Femur (tissue), 1 donor: ENCODE measurements around the gene TAF4.
"Not testable (repeated sequence)": the region's sequence is repeated elsewhere in the genome, so short reads cannot be mapped to it uniquely, and the experiment has no call there.

Experiments used
- DNase-seq: peaks from one replicate; pipeline ENCODE4 v3.0.0-alpha.2; 2017

Gene TAF4

DNA sequence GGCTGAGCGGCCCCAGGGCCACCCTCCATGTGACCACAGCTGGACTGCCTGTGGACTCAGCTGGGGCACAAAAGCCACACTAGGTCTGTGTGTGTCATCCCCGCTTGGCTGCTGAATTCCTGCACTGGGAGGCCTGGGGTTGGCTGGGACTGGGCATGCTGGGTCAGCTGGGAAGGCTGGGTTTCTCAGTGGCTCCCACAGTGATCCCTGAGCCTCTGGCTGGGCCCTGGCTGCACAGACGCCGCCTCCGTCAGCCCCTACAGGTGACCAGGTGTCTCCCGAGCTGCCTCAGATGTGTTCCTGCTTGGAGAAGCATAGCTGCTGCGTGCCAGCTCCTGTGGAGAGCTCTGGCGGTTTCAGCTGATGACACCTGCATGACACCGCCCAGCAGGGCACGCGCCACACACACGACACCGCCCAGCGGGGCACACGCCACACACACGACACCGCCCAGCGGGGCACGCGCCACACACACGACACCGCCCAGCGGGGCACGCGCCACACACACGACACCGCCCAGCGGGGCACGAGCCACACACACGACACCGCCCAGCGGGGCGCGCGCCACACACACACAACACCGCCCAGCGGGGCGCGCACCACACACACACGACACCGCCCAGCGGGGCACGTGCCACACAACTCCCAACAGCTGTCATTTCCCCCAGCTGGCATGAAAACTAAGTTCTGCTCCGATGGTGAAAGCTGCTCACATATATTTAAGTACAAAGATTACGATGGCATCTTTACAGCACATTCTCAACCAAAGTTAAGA lies 88.8 kb downstream of the TAF4 start:
- DNase-seq, result no peak

DNA sequence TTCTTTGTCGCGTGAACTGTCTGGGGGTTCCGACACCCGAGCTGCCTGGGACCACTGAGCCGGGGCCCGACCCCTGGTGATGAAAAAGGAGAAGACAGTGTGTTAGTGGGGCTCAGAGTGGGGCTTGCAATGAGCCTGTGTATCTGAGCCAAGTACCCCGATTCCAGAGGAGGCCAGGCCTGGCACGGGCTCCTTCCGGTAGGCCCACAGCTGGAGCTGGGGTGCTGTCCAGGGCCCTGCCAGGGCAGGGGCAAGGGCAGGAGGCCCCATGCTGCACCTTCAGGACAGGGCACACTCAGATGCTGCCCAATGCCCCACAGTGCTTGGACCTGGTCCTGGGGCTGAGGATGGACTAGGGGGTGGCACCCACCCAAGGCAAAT lies 89.4 kb downstream of the TAF4 start:
- no peak for DNase-seq

DNA sequence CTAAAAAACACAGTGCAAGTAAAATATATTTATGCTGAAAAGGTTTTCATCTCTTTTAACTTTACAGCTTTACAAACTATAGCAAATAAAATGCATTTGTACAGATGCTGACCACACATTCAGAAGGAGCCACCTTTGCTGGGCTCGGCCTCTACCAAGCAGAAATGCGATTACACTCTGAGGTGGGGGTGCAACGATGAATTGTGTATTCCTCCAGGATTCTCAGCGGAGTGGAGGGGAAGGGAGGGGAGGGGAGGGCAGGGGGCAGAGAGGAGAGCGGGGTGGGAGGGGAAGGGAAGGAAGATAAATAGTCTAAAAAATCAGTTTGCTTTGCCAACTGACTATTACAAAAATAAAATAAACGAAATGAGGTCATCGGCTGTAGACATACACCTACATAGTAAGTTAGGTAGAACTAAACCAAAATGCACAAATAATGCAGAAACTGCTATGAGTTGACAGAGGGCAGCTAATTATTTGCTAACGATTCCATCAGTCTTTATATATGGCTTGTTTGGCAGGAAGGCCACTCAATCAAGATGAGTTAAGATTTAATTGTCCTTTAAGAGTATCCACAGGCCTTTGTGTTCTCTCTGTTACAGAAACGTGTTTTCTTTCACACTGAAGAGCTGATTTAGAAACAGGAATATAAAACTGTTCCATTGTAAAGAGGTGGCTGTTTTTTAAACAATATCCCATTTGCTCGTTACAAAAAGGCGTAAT lies 90.1 kb downstream of the TAF4 start:
- no peak for DNase-seq

DNA sequence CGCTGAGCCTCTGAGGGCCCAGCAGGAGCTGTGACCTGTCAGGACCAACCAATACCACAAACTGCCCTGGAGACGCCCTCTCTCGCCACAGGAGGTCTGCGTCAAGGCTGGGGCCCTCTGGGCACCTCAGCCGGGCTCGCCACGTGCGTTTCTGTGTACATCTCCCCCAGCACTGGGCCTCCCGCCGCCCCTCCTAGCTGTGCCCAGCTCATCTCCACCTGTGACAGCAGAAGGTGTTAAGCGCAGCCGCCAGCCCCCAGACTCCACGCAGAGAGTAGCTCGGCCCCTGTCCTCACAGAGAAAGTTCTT lies 91.4 kb downstream of the TAF4 start:
- DNase-seq, result no peak

- DNase-seq, result no peak
These were observed 91.9 kb downstream of the TAF4 start for GRCh38 chr20:61973515-61974356.

DNA sequence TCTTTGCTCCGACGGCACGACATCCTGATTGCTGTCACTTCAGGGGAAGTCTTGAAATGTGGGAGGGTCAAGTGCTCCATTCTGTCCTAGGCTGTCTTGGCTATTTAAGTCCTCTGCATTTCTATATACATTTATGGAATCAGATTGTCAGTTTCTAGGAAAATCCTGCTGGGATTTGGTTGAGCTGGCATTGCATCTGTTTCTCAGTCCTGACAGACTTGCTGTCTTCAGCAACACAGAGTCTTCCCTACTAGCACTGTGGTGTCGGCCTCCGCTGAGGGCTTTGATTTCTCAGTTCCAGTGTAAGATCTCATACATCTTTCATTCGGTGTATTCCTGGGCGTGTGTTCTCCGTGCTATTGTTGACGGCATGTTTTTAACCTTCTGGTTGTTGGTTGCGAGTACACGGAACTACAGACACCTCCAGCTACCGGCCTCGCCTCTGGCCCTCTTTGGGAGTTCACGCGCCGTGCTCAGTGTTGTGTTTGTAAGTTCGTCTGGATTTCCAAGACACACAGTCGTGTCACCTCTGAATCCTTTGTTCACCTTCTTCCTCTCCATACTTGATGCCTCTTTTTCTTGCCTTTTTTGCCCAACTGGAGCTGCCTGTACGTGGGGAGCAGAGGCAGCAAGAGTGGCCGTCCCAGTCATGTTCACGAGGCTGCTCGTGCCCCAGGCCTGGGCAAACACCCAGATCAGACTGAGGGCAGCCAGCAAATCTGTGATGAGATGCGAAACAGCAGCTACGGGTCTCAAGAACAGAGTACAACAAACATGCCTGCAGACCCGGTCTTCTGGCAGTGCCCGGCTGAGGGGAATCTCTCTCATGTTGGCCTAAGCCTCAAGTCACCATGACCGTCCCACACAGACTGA lies 92.8 kb downstream of the TAF4 start:
- no peak for DNase-seq

DNA sequence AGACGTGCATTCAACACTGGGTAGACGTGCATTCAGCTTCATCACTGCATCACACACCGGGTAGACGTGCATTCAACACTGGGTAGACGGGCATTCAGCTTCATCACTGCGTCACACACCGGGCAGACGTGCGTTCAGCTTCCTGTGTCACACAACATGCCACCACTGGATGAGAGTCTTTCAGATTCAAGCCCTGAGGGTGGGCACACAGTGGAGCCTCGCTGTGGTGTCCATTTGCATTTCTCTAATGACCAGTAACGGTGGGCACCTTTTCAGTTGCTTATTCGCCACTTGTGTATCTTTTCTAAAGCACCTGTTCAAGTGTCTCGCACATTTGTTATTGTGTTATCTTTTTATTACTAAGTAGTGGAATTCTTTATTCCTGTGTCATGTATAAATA lies 94.1 kb downstream of the TAF4 start:
- not testable (repeated sequence) for DNase-seq

- DNase-seq, result no peak
These were observed 95.3 kb downstream of the TAF4 start for GRCh38 chr20:61970357-61970756.

DNA sequence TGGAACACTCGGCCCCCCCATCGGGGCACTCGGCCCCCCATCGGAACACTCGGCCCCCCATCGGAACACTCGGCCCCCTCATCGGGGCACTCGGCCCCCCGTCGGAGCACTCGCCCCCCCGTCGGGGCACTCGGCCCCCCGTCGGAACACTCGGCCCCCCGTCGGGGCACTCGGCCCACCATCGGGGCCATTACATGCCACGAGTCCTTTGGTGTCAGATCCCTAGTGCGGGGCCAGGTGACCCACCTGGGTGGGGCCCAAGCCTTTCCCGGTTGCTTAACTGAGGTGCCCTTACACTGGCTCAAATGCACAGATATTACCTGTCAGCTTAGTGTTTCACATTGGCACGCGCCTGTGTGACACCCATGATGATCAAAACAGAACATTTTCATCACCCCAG lies 95.9 kb downstream of the TAF4 start:
- no peak for DNase-seq

DNA sequence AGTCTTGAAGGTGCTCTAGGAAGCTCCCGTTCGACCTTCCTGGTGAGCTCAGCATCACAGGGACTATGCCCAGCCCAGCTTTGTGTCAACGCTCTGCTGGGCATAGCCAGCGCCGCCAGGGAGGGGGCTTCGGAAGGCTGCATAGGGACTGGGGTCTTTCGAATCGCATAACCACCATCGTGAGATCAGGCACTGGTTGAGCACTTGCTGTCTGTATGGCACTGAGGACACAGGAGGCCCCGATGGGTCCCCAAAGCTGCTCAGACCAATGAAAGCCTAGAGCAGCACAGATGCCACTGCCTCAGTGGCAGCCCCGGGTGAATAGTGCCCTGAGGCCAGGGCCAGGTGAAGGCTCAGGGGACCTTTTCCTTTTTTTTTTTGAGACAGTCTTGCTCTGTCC lies 96.7 kb downstream of the TAF4 start:
- DNase-seq, result no peak

DNA sequence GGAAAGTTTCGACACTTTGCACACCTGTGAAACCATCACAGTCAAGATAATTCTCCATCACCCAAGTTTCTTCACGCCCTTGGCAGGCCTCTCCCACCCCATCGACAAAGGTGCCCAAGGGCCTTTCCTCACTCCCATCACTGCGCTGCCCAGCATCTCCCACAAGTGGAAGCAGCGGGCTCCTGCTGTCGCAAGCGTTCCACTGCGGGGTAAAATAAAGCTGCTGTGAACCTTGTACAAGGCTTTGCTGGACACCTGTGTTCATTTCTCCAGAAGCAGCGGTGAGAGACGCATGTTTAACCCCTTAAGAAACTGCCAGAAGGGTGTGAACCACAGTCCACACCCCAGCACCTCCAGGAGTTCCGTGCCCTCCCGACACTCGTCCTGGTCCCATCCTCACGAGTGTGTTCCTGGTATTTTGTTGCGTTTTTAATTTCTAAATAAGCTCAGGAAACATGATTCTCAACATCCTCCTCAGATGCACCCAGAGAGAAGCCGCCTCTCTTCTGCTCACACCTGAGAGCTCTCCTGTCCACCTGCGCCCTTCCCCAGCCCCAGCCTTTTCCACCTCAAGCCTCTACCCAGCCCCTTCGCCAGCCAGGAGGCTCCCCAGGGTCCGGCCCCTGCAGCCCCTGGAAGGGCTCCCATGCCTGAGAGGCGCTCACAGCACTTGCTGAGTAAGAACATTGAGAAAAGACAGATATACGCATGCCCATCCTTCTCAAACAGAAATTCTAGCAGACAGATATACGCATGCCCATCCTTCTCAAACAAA lies 97.5 kb downstream of the TAF4 start:
- DNase-seq, result no peak

DNA sequence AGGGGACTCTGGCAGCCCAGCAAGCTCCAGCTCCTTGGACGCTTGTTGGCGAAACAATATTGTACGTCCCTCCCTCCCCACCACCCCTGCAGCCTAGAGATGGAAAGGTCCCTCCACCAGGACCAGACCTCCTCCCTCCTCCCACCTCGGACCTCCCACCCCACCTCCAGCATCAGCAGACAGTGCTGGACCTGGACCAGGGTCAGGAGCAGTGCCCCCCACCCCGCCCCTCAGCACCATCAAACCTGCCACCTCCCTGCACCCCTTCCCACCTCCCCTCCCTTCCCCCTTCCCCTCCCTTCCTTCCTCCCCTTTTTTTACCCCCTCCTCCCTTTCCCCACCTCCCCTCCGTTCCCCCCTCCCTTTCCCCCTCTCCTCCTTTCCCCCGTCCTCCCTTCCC lies 98.4 kb downstream of the TAF4 start:
- no peak for DNase-seq

GRCh38 chr20:61966492-61967244 lies 99.0 kb downstream of the TAF4 start:
- DNase-seq, result no peak

DNA sequence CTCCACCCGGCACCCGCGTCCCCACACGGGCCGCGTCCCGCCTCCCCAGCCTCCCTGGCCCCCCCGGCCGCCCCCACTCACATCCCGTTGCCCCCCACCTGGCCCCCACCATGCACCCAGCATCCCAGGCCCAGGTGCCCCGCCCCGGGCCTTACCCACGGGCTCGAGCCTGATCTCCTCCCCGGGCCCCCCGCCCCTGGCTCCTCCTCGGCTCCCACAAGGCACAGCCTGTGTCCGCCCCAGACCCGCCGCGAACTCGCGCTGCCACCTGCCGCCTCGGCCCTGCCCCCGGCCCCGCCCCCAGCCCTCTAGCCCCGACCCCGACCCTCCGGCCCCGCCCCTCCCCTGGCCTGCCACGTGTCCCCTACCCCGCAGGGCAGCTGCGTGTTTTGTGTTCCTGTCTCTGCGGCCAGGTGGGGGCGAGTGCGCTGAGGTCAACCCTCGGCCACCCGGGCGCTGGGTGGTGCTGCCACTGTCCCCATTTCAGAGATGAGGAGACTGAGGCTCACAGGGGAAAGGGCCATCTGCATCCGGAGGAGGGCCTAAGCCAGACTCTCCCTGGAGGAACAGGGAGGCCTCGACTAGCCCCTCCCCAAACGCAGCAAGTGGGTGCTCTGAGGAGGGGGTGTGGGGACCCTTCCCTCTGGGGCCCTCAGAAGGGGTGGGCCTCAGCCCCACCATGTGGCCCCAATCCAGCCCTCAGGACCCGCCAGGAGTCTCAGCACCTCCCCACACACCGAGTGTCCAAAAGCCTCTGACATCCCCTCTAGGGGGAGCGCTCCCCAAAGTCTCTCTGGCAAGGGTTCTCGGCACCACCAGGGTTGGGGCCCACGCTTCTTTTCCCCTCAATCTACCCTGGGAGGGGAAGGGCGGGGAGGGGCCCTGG lies 99.8 kb downstream of the TAF4 start:
- DNase-seq, result no peak

DNA sequence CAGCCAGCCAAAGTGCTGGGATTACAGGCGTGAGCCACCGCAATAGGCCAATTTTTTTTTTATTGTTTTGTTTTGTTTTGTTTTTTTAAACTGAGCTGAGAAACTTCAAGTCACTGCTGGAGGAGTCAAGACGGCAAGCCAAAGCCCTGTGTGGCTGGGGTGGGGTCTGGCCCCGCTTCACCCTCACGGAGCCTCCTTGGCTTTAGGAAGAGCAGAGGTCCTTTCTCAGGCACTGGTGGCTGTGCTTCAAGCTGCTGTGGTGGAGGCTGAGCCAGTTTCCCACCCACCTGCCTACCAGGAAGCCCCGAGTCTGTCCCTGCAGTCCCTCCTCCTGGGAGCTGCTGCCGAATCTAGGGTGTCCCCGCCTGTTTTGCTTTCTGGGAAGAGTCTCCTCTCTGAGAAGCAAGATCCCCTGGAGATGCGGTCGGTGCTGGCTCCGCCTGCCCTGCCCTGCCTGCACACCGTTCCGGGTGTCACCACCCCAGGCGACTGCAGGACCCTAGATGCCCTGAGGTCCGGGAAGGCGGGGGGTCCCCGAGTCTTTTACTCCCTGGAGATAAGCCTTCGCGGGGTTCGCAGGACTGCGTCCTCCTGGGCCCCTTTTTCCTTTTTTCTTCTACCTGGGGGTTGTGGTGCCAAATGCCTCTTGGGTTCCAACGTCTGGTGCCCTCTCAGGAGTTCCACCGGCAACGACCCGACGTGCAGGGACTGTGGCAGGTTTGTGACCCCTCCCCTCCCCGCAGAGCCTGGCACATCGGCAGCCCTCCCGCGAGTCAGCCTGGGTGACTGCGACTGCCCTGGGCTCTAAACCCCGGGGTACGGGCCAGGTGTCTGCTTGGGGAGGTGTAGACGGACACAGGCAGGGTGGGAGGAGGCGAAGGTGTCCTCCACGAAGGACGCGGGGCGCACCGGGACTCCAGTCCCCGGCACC lies 100.7 kb downstream of the TAF4 start:
- DNase-seq, result no peak

GRCh38 chr20:61963885-61964674 lies 101.6 kb downstream of the TAF4 start:
- DNase-seq, result no peak

GRCh38 chr20:61963149-61963548 lies 102.5 kb downstream of the TAF4 start:
- no peak for DNase-seq

DNA sequence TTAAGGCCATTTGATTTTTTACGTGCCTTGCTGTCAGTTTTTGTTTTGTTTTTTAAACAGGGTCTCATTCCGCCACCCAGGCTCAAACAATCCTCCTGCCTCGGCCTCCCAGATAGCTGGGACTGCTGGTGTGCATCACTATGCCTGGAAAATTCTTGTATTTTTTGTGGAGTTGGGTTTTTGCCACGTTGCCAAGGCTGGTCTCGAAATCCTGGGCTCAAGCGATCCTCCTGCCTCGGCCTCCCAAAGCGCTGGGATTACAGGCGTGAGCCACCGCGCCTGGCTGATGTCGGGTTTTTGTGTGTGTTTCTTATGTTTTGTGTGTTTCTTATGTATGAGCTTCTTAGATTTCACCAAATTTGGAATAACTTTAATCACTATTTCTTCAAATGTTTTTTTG lies 104.8 kb downstream of the TAF4 start:
- no peak for DNase-seq
